Activated effector memory CD4-positive, alpha-beta T cell treated with anti-CD3 and anti-CD28 coated beads, Interleukin-2, amount 50 U/mL, for 16 hours (primary cell): Measurements from ENCODE around the gene AARS1.
"Not testable (repeated sequence)": the region's sequence is repeated elsewhere in the genome, so short reads cannot be mapped to it uniquely, and the experiment has no call there.

ENCODE experiments used
- DNase-seq: peaks from one replicate; pipeline ENCODE4 v3.0.0-alpha.2; 2020

Gene AARS1

GRCh38 chr16:70289229-70290094 lies at the start of gene AARS1:
AARS1 (minus strand) TSS chr16:70289506; CDS start chr16:70282763, 6,743 bp downstream.
- DNase-seq, result peak; percentile 97

- DNase-seq, result no peak
Observed at GRCh38 chr16:70337814-70338213, 48.5 kb upstream of the AARS1 start.

DNA sequence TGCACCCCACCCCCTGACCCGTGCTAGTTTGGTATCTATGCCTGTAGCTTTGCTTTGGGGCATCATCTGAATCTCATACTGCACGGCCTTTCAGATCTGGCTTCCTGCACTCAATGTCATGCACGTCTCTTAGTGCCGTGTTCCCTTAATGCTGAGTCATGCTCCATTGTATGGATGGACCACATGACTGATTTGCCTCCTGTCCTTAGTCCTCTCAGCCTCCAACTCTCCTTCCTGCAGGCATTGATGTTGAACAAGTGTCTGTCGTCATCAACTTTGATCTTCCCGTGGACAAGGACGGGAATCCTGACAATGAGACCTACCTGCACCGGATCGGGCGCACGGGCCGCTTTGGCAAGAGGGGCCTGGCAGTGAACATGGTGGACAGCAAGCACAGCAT lies 43.4 kb upstream of the AARS1 start:
- DNase-seq, result not testable (repeated sequence)

- DNase-seq, result peak; percentile 63
Observed at GRCh38 chr16:70331588-70332358, 42.5 kb upstream of the AARS1 start.

- DNase-seq, result no peak
Observed at GRCh38 chr16:70331091-70331490, 41.8 kb upstream of the AARS1 start.

DNA sequence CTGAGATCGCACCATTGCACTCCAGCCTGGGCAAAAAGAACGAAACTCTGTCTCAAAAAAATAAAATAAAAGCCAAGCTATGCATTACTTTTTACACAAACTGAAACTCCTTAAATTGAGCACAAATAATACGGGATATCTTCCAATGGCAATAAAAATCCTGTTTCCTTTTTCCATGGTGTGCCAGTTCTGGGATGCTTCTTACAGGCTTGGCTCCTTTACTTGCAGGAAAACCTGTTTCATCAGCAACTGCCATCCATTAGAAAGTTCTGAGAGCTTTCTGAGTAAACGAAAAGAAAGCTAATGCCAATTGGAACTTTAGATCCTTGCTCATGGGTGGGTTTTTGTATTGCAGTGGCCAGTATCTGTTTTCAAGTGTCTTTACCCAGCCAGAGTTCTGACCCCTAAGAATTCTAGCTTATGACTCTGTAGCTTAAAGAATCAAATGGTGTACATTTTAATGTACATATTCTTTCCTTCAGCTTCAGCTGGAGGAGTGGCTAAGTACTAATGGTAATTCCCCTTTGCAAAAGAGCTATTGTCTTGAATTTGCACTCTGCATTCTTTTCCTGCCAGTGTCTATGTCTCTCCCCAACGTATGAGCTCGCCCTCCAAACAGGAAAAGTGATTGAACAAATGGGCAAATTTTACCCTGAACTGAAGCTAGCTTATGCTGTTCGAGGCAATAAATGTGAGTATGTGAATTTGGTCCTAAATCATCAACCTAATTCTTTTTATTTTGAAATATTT lies 35.9 kb upstream of the AARS1 start:
- no peak for DNase-seq

DNA sequence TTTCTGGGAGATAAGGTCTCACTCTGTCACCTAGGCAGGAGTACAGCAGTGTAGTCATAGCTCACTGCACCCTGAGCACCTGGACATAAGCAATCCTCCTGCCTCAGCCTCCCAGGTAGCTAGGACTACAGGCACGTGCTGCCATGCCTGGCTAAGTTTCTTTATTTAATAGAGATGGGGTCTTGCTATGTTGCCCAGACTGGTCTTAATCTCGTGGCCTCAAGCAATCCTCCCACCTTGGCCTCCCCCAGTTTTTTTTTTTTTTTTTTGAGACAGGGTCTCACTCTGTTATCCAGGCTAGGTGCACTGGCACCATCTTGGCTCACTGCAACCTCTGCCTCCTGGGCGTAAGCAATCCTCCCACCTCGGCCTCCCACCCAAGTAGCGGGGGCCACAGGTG lies 30.8 kb upstream of the AARS1 start:
- DNase-seq, result peak; percentile 1

DNA sequence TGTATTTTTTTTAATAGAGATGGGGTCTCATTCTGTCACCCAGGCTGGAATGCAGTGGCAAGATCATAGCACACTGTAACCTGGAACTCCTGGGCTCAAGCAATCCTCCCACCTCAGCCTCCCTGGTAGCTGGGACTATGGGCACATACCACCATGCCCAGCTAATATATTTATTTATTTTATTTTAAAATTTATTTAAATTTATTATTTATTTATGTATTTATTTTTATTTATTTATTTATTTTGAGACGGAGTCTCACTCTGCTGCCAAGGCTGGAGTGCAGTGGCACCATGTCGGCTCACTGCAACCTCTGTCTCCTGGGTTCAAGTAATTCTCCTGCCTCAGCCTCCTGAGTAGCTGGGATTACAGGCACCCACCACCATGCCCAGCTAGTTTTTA lies 18.4 kb upstream of the AARS1 start:
- DNase-seq, result not testable (repeated sequence)

- DNase-seq, result no peak
Observed at GRCh38 chr16:70306880-70307279, 17.6 kb upstream of the AARS1 start.

DNA sequence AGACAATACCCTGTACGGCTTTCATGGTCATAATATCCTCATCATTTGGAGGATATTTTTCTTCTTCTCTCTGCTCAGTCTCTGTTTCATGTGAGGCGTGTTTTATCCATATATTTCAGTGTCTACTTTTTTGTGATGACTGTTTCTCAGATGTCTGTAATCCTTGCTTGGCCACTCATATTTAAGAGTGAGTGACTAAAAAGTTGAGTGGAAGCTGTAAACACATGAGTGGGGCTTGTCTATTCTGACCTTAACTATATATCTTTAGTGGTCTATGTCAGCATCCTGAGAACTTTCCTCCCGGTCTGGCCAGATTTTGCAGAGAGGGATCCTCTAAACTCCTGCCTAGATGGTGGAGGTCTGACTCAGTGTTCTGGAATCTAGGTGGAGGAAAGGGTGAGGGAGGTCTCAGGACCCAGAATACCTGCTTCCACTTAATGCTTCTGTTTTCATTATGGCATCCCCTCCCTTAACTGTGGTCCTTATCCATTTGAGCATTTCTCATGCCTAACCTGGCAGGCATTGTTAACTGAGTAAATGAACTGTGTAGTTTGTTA lies 15.7 kb upstream of the AARS1 start:
- peak; percentile 9 for DNase-seq

DNA sequence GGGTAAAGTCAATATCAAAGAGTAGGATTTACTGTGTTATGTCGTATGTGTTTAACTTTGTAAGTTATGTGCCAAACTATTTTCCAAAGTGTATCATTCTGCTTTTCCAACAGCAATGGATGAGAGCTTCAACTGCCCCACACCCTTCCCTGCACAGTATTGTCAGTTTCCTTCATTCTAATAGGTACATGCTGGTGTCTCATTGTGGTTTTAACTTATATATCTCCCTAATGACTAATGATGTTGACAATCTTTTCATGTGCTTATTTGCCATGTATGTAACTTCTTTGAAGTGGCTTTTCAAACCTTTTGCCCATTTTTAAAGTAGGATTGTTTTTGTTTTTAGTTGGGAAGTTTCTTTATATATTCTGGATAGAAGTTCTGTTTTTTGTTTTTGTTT lies 13.4 kb upstream of the AARS1 start:
- DNase-seq, result no peak

GRCh38 chr16:70301121-70301520 lies 11.8 kb upstream of the AARS1 start:
- DNase-seq, result no peak

DNA sequence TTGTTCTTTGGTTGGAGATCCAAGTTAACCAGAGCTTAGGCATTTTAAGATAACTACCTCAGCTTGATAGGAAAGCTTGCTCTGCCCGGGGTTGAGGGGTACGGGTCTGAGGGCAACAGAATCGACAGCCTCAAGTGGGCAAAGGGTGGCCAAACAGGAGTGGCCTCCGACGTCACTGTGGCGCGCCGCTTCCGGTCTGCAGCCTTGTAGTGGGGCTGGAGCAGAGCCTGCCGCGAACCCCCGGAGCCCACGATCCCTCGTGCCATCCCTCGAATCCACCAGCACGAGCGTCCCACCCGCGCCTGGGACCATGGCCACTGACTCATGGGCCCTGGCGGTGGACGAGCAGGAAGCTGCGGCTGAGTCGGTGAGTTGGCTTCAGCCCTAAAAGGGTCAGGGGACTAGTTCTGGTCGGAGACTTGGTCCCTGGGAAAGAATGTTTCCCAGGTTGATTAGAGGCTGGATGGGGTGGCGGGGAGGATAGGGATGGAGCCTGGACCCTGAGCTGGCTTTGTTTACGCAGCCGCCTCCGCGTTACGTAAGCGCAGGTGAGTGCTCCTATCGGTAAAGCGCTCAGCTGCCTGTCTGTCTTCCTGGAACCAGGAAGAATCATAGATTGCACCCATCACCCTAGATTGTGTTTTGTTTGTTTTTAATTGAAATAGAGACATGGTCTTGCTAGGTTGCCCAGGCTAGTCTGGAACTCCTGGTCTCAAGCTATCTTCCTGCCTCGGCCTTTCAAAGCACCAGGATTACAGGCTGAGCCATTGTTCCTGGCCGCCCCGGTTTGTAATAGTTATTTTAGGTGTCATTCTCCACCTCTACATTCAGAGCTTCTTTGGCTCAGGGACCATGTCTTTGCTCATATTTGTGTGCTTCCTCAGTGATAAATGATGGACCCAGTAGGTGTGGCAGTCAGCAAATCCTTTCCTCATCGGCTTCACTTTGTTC lies 10.0 kb upstream of the AARS1 start, which contains the start of gene DDX19B:
Gene DDX19B, plus strand, starts transcription at position 199 of the 951 bp plus-strand sequence. Its CDS starts 112 bp downstream, at position 311.
- DNase-seq, result peak; percentile 83

GRCh38 chr16:70295634-70296033 lies 6.3 kb upstream of the AARS1 start:
- peak; percentile 13 for DNase-seq

DNA sequence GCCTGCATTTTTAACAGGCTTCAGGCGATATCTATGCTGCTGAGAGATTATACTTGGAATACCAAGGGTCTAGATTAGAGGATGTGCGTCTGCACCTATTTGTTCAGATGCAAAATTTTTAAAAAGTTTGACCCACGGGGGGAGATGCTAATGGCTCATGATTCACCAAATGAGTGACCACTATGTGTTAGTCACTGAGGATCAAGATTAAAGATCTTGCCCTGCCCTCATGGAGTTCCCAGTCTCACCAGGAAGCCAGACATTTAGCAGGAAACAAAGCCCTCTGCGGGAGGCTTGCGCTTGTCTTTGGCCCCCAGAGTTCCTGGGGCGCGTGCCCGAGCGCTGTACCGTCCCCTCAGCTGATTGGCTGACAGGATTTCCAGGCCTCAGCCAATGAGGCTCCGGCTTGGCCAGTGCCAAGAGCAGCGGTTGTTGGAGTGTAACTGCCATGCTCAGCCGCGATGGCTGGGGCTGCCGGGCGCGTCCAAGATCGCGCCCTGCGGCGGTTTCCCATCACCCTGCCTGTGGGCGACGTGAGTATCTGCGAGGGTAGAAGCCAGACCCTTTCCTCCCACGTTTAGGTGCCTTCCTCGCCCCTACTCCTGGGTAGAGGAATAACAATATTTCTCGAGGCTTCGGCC lies 5.2 kb upstream of the AARS1 start:
- DNase-seq, result peak; percentile 49

- DNase-seq, result peak; percentile 33
Observed at GRCh38 chr16:70292148-70292547, 2.8 kb upstream of the AARS1 start.

DNA sequence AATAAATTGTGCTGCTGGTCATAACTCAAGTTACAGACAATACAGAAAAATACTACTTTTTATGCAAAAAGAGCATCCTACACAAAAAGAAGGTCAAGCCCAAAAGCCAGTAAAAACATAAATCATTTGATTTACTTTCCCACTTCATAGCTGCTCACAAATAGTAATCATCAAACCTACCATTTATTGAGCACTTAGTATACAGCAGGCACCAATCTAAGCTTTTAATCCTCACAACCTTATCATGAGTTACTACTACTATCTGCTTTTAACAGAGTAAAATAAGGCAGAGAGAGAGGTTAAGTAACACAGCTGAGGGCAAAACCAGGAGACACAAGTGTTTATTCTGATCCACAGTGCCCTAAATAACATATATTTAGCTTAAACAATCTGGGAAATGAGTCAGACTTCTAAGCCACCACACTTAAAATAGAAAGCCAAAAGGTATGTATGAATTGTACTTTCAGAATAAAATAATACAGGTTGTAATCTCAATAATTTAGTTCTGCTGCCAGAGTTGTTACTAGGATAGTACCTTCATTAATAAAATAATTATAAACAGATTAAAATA lies 1.7 kb upstream of the AARS1 start:
- DNase-seq, result no peak

DNA sequence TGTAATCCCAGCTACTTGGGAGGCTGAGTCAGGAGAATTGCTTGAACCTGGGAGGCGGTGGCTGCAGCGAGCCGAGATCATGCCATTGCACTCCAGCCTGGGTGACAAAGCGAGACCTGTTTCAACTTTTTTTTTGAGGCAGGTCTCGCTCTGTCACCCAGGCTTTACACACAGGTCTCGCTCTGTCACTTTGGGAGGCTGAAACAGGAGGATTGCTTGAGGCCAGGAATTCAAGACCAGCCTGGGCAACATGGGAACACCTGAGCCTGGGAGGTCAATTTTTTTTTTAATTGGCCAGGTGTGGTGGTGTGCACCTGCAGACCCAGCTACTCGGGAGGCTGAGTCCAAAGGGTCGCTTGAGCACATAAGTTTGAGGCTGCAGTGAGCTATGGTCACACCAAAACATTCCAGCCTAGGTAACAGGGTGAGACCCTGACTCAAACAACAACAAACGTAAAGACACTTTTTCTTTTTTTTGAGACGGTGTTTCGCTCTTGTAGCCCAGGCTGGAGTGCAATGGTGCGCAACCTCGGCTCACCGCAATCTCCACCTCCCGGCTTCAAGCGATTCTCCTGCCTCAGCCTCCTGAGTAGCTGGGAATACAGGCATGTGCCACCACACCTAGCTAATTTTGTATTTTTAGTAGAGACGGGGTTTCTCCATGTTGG lies 1.9 kb downstream of the AARS1 start:
- peak; percentile 28 for DNase-seq

DNA sequence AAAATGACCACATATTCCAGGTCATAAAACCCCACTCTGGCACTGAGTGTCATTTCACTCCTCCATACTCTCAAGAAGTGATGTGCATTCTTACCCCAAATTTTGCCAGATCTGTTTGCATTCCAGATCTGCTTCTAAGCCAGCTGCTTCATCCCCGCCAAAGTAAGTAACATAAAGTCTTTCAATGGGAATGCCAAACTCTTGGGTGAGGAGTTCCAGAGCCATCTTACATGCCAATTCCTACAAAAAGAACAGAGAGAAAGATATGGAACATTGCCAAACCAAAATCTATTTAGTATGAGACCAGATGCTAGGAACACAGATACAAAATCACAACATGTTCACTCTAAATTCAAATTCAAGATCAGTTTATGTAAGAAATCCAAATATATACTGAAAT lies 12.9 kb downstream of the AARS1 start:
- DNase-seq, result no peak

- no peak for DNase-seq
Observed at GRCh38 chr16:70271696-70272095, 17.6 kb downstream of the AARS1 start.
